Neural cell (in vitro differentiated cells): ENCODE measurements around the gene CCDC122. TPM values are rescaled to one million over a fixed set of nuclear protein-coding genes. Genes with fewer than 3 reads are reported as not detected.

Source experiments
- H2AFZ ChIP-seq: fragments of 200-600, 300-800 bp; sonication (generic), shearing (Covaris generic); 2 replicates; pipeline ENCODE4 v1.6.0; 2014; ENCODE audit warnings: low read depth, mild to moderate bottlenecking, antibody characterized with exemption, low read length, moderate library complexity
- H3F3A ChIP-seq: fragments of 200-600 bp; shearing (Covaris generic); 2 replicates; pipeline ENCODE4 v1.6.1; 2016; ENCODE audit warnings: mild to moderate bottlenecking, moderate library complexity, mixed read lengths, antibody characterized with exemption, low read length; ENCODE audit not compliant: insufficient read depth, poor library complexity, severe bottlenecking
- H3K27ac ChIP-seq: fragments of 200-600, 300-800 bp; sonication (generic), shearing (Covaris generic); 2 replicates; pipeline ENCODE4 v1.5.1; 2014; ENCODE audit warnings: mild to moderate bottlenecking, low read length, moderate library complexity
- H3K27me3 ChIP-seq: fragments of 300-800, 200-600 bp; sonication (generic), shearing (Covaris generic); 2 replicates; pipeline ENCODE4 v1.6.0; 2014; ENCODE audit warnings: mild to moderate bottlenecking, low read depth, low read length, moderate library complexity; ENCODE audit not compliant: insufficient read depth
- H3K36me3 ChIP-seq: fragments of 300-800, 200-600 bp; sonication (generic), shearing (Covaris generic); 2 replicates; pipeline ENCODE4 v1.5.1; 2014; ENCODE audit warnings: mild to moderate bottlenecking, antibody characterized with exemption, low read length, moderate library complexity; ENCODE audit not compliant: insufficient read depth
- H3K4me2 ChIP-seq: fragments of 300-800, 200-600 bp; sonication (generic), shearing (Covaris generic); 2 replicates; pipeline ENCODE4 v1.6.0; 2014; ENCODE audit warnings: mild to moderate bottlenecking, low read length
- H3K4me3 ChIP-seq: fragments of 300-800, 200-600 bp; sonication (generic), shearing (Covaris generic); 2 replicates; pipeline ENCODE4 v1.5.1; 2014; ENCODE audit warnings: mild to moderate bottlenecking, low read length, moderate library complexity
- H3K79me2 ChIP-seq: fragments of 200-600 bp; shearing (Covaris generic); replicated peaks from 2 replicates; pipeline ENCODE4 v1.6.0; 2014; ENCODE audit warnings: mild to moderate bottlenecking, low read length, moderate library complexity; ENCODE audit not compliant: insufficient read depth
- H3K9ac ChIP-seq: fragments of 300-800, 200-600 bp; sonication (generic), shearing (Covaris generic); 2 replicates; pipeline ENCODE4 v1.6.1; 2016; ENCODE audit warnings: mild to moderate bottlenecking, low read length, mixed read lengths
- H3K9me2 ChIP-seq: fragments of 200-600 bp; shearing (Covaris generic); 2 replicates; pipeline ENCODE4 v1.6.1; 2016; ENCODE audit warnings: mild to moderate bottlenecking, low read length, mixed read lengths; ENCODE audit not compliant: insufficient read depth
- H3K9me3 ChIP-seq: fragments of 200-600, 300-800 bp; sonication (generic), shearing (Covaris generic); 2 replicates; pipeline ENCODE4 v1.6.1; 2016; ENCODE audit warnings: mild to moderate bottlenecking, mixed run types, low read length, moderate library complexity, mixed read lengths
- H4K20me1 ChIP-seq: fragments of 200-600 bp; shearing (Covaris generic); 2 replicates; pipeline ENCODE4 v1.6.1; 2016; ENCODE audit warnings: mild to moderate bottlenecking, mixed run types; ENCODE audit not compliant: insufficient read depth
- CTCF ChIP-seq: fragments of 450-650 bp; IDR thresholded peaks from 2 replicates; pipeline ENCODE4 v1.5.1; 2014; ENCODE audit warnings: antibody characterized with exemption, mild to moderate bottlenecking, moderate library complexity; ENCODE audit not compliant: poor library complexity, severe bottlenecking
- EP300 ChIP-seq: fragments of 450-650 bp; conservative IDR thresholded peaks from 2 replicates; pipeline ENCODE4 v1.6.1; 2014; ENCODE audit warnings: antibody characterized with exemption, mild to moderate bottlenecking, moderate library complexity; ENCODE audit not compliant: poor library complexity, severe bottlenecking
- EZH2 ChIP-seq: fragments of 200-600, 300-800 bp; shearing (Covaris generic), sonication (generic); IDR thresholded peaks from 2 replicates; pipeline ENCODE4 v1.6.1; 2014; ENCODE audit warnings: antibody characterized with exemption, low read length, borderline replicate concordance, mild to moderate bottlenecking; ENCODE audit not compliant: insufficient read depth, poor library complexity, severe bottlenecking
- MXI1 ChIP-seq: fragments of 450-650 bp; conservative IDR thresholded peaks from 2 replicates; pipeline ENCODE4 v1.6.1; 2014; ENCODE audit warnings: antibody characterized with exemption, mild to moderate bottlenecking; ENCODE audit not compliant: poor library complexity, severe bottlenecking
- POLR2AphosphoS5 ChIP-seq: IDR thresholded peaks from 2 replicates; pipeline ENCODE4 v1.6.1; 2012
- RAD21 ChIP-seq: fragments of 450-650 bp; conservative IDR thresholded peaks from 2 replicates; pipeline ENCODE4 v1.6.1; 2014; ENCODE audit warnings: antibody characterized with exemption, mild to moderate bottlenecking, moderate library complexity
- REST ChIP-seq: IDR thresholded peaks from 2 replicates; pipeline ENCODE4 v1.6.1; 2012; ENCODE audit warnings: borderline replicate concordance
- SMC3 ChIP-seq: fragments of 450-650 bp; conservative IDR thresholded peaks from 2 replicates; pipeline ENCODE4 v1.6.1; 2014; ENCODE audit warnings: antibody characterized with exemption, mild to moderate bottlenecking, moderate library complexity; ENCODE audit not compliant: poor library complexity
- TAF1 ChIP-seq: IDR thresholded peaks from 2 replicates; pipeline ENCODE4 v1.6.1; 2012; ENCODE audit warnings: low read depth
- polyA plus RNA-seq: library from polyadenylated mRNA; depleted of rRNA; stranded (reverse); fragments of >200 nt; gene quantifications from 2 replicates; pipeline ENCODE4 v1.2.3, GENCODE V29; 2014

CCDC122 gene
- polyA plus RNA-seq, 1 donor from 2014 or later: 0.79 TPM

- Histone ChIP-seq H3K4me2 (no peak overlapping the region), H4K20me1 (no peaks in the 10 kb centered on the region), H3K9me3 (no peaks in the 10 kb centered on the region), H3F3A (peaks cover 4% of the 10 kb centered on the region), H3K27ac (no peak overlapping the region), H3K27me3 (peaks cover 29% of the 10 kb centered on the region), H3K79me2 (no peaks in the 10 kb centered on the region), H3K4me3 (no peak overlapping the region), H3K36me3 (no peaks in the 10 kb centered on the region), H3K9ac (no peak overlapping the region), H2AFZ (no peak overlapping the region), H3K9me2 (no peaks in the 10 kb centered on the region)
- TF ChIP-seq RAD21: no peak
- TF ChIP-seq EP300: no peak
- no peak for TF ChIP-seq REST
These were observed 4.1 kb upstream of the CCDC122 start for GRCh38 chr13:43883631-43884030.

- no peak overlapping the region for H3K4me2 ChIP-seq
These were observed 2.0 kb upstream of the CCDC122 start for GRCh38 chr13:43881580-43881979.

More at GRCh38 chr13:43881580-43881979, 2.0 kb upstream of the CCDC122 start:
- no peaks in the 10 kb centered on the region for H3K9me3 ChIP-seq
- H2AFZ ChIP-seq: no peak overlapping the region
- H3F3A ChIP-seq: peaks cover 4% of the 10 kb centered on the region
- H3K36me3 ChIP-seq: no peaks in the 10 kb centered on the region
- no peak overlapping the region for H3K27ac ChIP-seq
- H3K79me2 ChIP-seq: no peaks in the 10 kb centered on the region
- peaks cover 36% of the 10 kb centered on the region for H3K27me3 ChIP-seq
- no peaks in the 10 kb centered on the region for H3K9me2 ChIP-seq
- H3K9ac ChIP-seq: no peak overlapping the region
- H3K4me3 ChIP-seq: no peak overlapping the region
- no peaks in the 10 kb centered on the region for H4K20me1 ChIP-seq
- TF ChIP-seq EZH2: no peak
- TF ChIP-seq MXI1: no peak
- TF ChIP-seq POLR2AphosphoS5: no peak
- TF ChIP-seq CTCF: no peak
- no peak for TF ChIP-seq SMC3
- TF ChIP-seq TAF1: no peak
- TF ChIP-seq REST: no peak
- no peak for TF ChIP-seq EP300
- no peak for TF ChIP-seq RAD21
